Ovary (tissue), 3 donors: ENCODE results near the gene OR6B3.

Experiments
- CTCF ChIP-seq, 3 donors: fragments of 450-650 bp in 2 of 3; fragments of 200-600 bp in 1 of 3; IDR thresholded peaks; one replicate each; pipeline versions ENCODE4 v1.5.1 to v1.8.0; 2016 to 2022; ENCODE audit warnings: antibody characterized with exemption in 3 of 3, mild to moderate bottlenecking in 1 of 3
- POLR2A ChIP-seq: fragments of 450-650 bp; IDR thresholded peaks from one replicate; pipeline ENCODE4 v1.6.1; 2017; ENCODE audit warnings: antibody characterized with exemption, mild to moderate bottlenecking, moderate library complexity
- donor health status: DM: no; HTN: no; CAD: no.

- TF ChIP-seq CTCF (IDR thresholded peaks at IDR 0.05), result no peak
- no peak for TF ChIP-seq POLR2A
These were observed 25.3 kb upstream of the OR6B3 start for GRCh38 chr2:240078631-240079030.
